Neural cell (in vitro differentiated cells): ENCODE measurements around the gene USP11. TPM values are rescaled to one million over a fixed set of nuclear protein-coding genes. Genes with fewer than 3 reads are reported as not detected.

ENCODE experiments used
- H2AFZ ChIP-seq: fragments of 200-600, 300-800 bp; sonication (generic), shearing (Covaris generic); 2 replicates; pipeline ENCODE4 v1.6.0; 2014; ENCODE audit warnings: low read depth, mild to moderate bottlenecking, antibody characterized with exemption, low read length, moderate library complexity
- H3F3A ChIP-seq: fragments of 200-600 bp; shearing (Covaris generic); 2 replicates; pipeline ENCODE4 v1.6.1; 2016; ENCODE audit warnings: mild to moderate bottlenecking, moderate library complexity, mixed read lengths, antibody characterized with exemption, low read length; ENCODE audit not compliant: insufficient read depth, poor library complexity, severe bottlenecking
- H3K27ac ChIP-seq: fragments of 200-600, 300-800 bp; sonication (generic), shearing (Covaris generic); 2 replicates; pipeline ENCODE4 v1.5.1; 2014; ENCODE audit warnings: mild to moderate bottlenecking, low read length, moderate library complexity
- H3K27me3 ChIP-seq: fragments of 300-800, 200-600 bp; sonication (generic), shearing (Covaris generic); 2 replicates; pipeline ENCODE4 v1.6.0; 2014; ENCODE audit warnings: mild to moderate bottlenecking, low read depth, low read length, moderate library complexity; ENCODE audit not compliant: insufficient read depth
- H3K36me3 ChIP-seq: fragments of 300-800, 200-600 bp; sonication (generic), shearing (Covaris generic); 2 replicates; pipeline ENCODE4 v1.5.1; 2014; ENCODE audit warnings: mild to moderate bottlenecking, antibody characterized with exemption, low read length, moderate library complexity; ENCODE audit not compliant: insufficient read depth
- H3K4me2 ChIP-seq: fragments of 300-800, 200-600 bp; sonication (generic), shearing (Covaris generic); 2 replicates; pipeline ENCODE4 v1.6.0; 2014; ENCODE audit warnings: mild to moderate bottlenecking, low read length
- H3K4me3 ChIP-seq: fragments of 300-800, 200-600 bp; sonication (generic), shearing (Covaris generic); 2 replicates; pipeline ENCODE4 v1.5.1; 2014; ENCODE audit warnings: mild to moderate bottlenecking, low read length, moderate library complexity
- H3K79me2 ChIP-seq: fragments of 200-600 bp; shearing (Covaris generic); replicated peaks from 2 replicates; pipeline ENCODE4 v1.6.0; 2014; ENCODE audit warnings: mild to moderate bottlenecking, low read length, moderate library complexity; ENCODE audit not compliant: insufficient read depth
- H3K9ac ChIP-seq: fragments of 300-800, 200-600 bp; sonication (generic), shearing (Covaris generic); 2 replicates; pipeline ENCODE4 v1.6.1; 2016; ENCODE audit warnings: mild to moderate bottlenecking, low read length, mixed read lengths
- H3K9me2 ChIP-seq: fragments of 200-600 bp; shearing (Covaris generic); 2 replicates; pipeline ENCODE4 v1.6.1; 2016; ENCODE audit warnings: mild to moderate bottlenecking, low read length, mixed read lengths; ENCODE audit not compliant: insufficient read depth
- H3K9me3 ChIP-seq: fragments of 200-600, 300-800 bp; sonication (generic), shearing (Covaris generic); 2 replicates; pipeline ENCODE4 v1.6.1; 2016; ENCODE audit warnings: mild to moderate bottlenecking, mixed run types, low read length, moderate library complexity, mixed read lengths
- H4K20me1 ChIP-seq: fragments of 200-600 bp; shearing (Covaris generic); 2 replicates; pipeline ENCODE4 v1.6.1; 2016; ENCODE audit warnings: mild to moderate bottlenecking, mixed run types; ENCODE audit not compliant: insufficient read depth
- CTCF ChIP-seq: fragments of 450-650 bp; IDR thresholded peaks from 2 replicates; pipeline ENCODE4 v1.5.1; 2014; ENCODE audit warnings: antibody characterized with exemption, mild to moderate bottlenecking, moderate library complexity; ENCODE audit not compliant: poor library complexity, severe bottlenecking
- EP300 ChIP-seq: fragments of 450-650 bp; conservative IDR thresholded peaks from 2 replicates; pipeline ENCODE4 v1.6.1; 2014; ENCODE audit warnings: antibody characterized with exemption, mild to moderate bottlenecking, moderate library complexity; ENCODE audit not compliant: poor library complexity, severe bottlenecking
- EZH2 ChIP-seq: fragments of 200-600, 300-800 bp; shearing (Covaris generic), sonication (generic); IDR thresholded peaks from 2 replicates; pipeline ENCODE4 v1.6.1; 2014; ENCODE audit warnings: antibody characterized with exemption, low read length, borderline replicate concordance, mild to moderate bottlenecking; ENCODE audit not compliant: insufficient read depth, poor library complexity, severe bottlenecking
- MXI1 ChIP-seq: fragments of 450-650 bp; conservative IDR thresholded peaks from 2 replicates; pipeline ENCODE4 v1.6.1; 2014; ENCODE audit warnings: antibody characterized with exemption, mild to moderate bottlenecking; ENCODE audit not compliant: poor library complexity, severe bottlenecking
- POLR2AphosphoS5 ChIP-seq: IDR thresholded peaks from 2 replicates; pipeline ENCODE4 v1.6.1; 2012
- RAD21 ChIP-seq: fragments of 450-650 bp; conservative IDR thresholded peaks from 2 replicates; pipeline ENCODE4 v1.6.1; 2014; ENCODE audit warnings: antibody characterized with exemption, mild to moderate bottlenecking, moderate library complexity
- REST ChIP-seq: IDR thresholded peaks from 2 replicates; pipeline ENCODE4 v1.6.1; 2012; ENCODE audit warnings: borderline replicate concordance
- SMC3 ChIP-seq: fragments of 450-650 bp; conservative IDR thresholded peaks from 2 replicates; pipeline ENCODE4 v1.6.1; 2014; ENCODE audit warnings: antibody characterized with exemption, mild to moderate bottlenecking, moderate library complexity; ENCODE audit not compliant: poor library complexity
- TAF1 ChIP-seq: IDR thresholded peaks from 2 replicates; pipeline ENCODE4 v1.6.1; 2012; ENCODE audit warnings: low read depth
- polyA plus RNA-seq: library from polyadenylated mRNA; depleted of rRNA; stranded (reverse); fragments of >200 nt; gene quantifications from 2 replicates; pipeline ENCODE4 v1.2.3, GENCODE V29; 2014

The USP11 gene
- polyA plus RNA-seq, 1 donor from 2014 or later = 184 TPM

- H3K27me3 ChIP-seq = no peaks in the 10 kb centered on the region
- H3K36me3 ChIP-seq = no peaks in the 10 kb centered on the region
Measured at GRCh38 chrX:47185241-47185640, 47.6 kb upstream of the USP11 start.

GRCh38 chrX:47186096-47186740, 46.6 kb upstream of the USP11 start:
- H3K79me2 ChIP-seq = no peaks in the 10 kb centered on the region
- TF ChIP-seq SMC3 = no peak
- no peak for TF ChIP-seq POLR2AphosphoS5
- TF ChIP-seq REST = no peak
- TF ChIP-seq EP300 = no peak
- TF ChIP-seq CTCF = no peak
- TF ChIP-seq RAD21 = no peak
- no peak for TF ChIP-seq TAF1
- no peak for TF ChIP-seq EZH2
- no peak for TF ChIP-seq MXI1
- no peaks in the 10 kb centered on the region for H3K36me3 ChIP-seq

More at GRCh38 chrX:47185241-47185640, 47.6 kb upstream of the USP11 start:
- no peaks in the 10 kb centered on the region for H3K9me3 ChIP-seq
- no peak overlapping the region for H3K4me2 ChIP-seq
- H3K79me2 ChIP-seq = no peaks in the 10 kb centered on the region
- no peak overlapping the region for H3K4me3 ChIP-seq
- H4K20me1 ChIP-seq = no peaks in the 10 kb centered on the region
- TF ChIP-seq TAF1 = no peak
- TF ChIP-seq SMC3 = no peak
- no peak for TF ChIP-seq EP300
- TF ChIP-seq REST = no peak
- TF ChIP-seq POLR2AphosphoS5 = no peak
- TF ChIP-seq MXI1 = no peak
- TF ChIP-seq RAD21 = no peak
- no peaks in the 10 kb centered on the region for H3K9me2 ChIP-seq
- H2AFZ ChIP-seq = no peak overlapping the region
- H3K27ac ChIP-seq = no peak overlapping the region
- H3F3A ChIP-seq = no peaks in the 10 kb centered on the region
- H3K9ac ChIP-seq = no peak overlapping the region

More at GRCh38 chrX:47186096-47186740, 46.6 kb upstream of the USP11 start:
- Histone ChIP-seq H4K20me1 (no peaks in the 10 kb centered on the region), H3K4me2 (no peak overlapping the region), H3K9me3 (no peaks in the 10 kb centered on the region), H2AFZ (no peak overlapping the region), H3K27ac (no peak overlapping the region), H3K9me2 (no peaks in the 10 kb centered on the region), H3K9ac (no peak overlapping the region), H3K4me3 (no peak overlapping the region), H3F3A (no peaks in the 10 kb centered on the region), H3K27me3 (no peaks in the 10 kb centered on the region)
